GM12878 (cell line): ENCODE data around the gene EDC4. TPM values are rescaled to one million over a fixed set of nuclear protein-coding genes. Genes with fewer than 3 reads are reported as not detected.

Experiments
- ATAC-seq: fragments of 200-7000 bp; cut with Tn5 transposase; 3 replicates; pipeline ENCODE4 v1.9.1; 2020; ENCODE audit warnings: mild to moderate bottlenecking, moderate library complexity
- BruUV-seq: library from RNA; stranded (reverse); fragments of 400-500 nt; replicated peaks from 2 replicates; lab custom pipeline; 2021; lab: Mats Ljungman, UMichigan
- CTCF ChIA-PET: fragments of 300-600 bp; sonication (Branson Sonifier 250); formaldehyde crosslinking; extraction: SDS; loops from one replicate; lab custom pipeline; 2021; ENCODE audit warnings: inconsistent platforms; lab: Yijun Ruan, JAX
- POLR2A ChIA-PET: fragments of 350-600 bp; formaldehyde crosslinking; extraction: SDS; loops from one replicate; lab custom pipeline; 2021; ENCODE audit warnings: inconsistent platforms; lab: Charles Lee
- RAD21 ChIA-PET: fragments of 300-600 bp; sonication (Branson Sonifier 250); formaldehyde crosslinking; loops from one replicate; lab custom pipeline; 2023; ENCODE audit warnings: antibody characterized with exemption; ENCODE audit not compliant: unreplicated experiment; lab: Charles Lee
- SMC1A ChIA-PET: fragments of 300-600 bp; sonication (Branson Sonifier 250); formaldehyde crosslinking; loops from one replicate; lab custom pipeline; 2023; ENCODE audit not compliant: unreplicated experiment, uncharacterized antibody; lab: Charles Lee
- DNase-seq: peaks from one replicate; pipeline ENCODE4 v3.0.0-alpha.2; 2011; ENCODE audit warnings: low read depth, low spot score
- FAIRE-seq: peaks from 3 replicates; lab custom pipeline; 2011; peaks lifted over from hg19 to GRCh38; lab: Jason Lieb, UNC
- H2AFZ ChIP-seq: 2 replicates; pipeline ENCODE4 v1.6.0; 2011; ENCODE audit warnings: low read depth, low read length, control low read depth; ENCODE audit not compliant: control insufficient read depth
- H3K27ac ChIP-seq: 2 replicates; pipeline ENCODE4 v1.5.1; 2011; ENCODE audit warnings: control low read depth; ENCODE audit not compliant: control insufficient read depth, insufficient read depth
- H3K27me3 ChIP-seq, 2 experiments: replicated peaks in 1 of 2; 2 replicates each; pipeline versions ENCODE4 v1.6.0 to v1.6.1; 2011; ENCODE audit warnings: low read length in 1 of 2; ENCODE audit not compliant: control insufficient read depth in 2 of 2, insufficient read depth in 2 of 2
- H3K36me3 ChIP-seq, 2 experiments: 2 replicates each; pipeline ENCODE4 v1.5.1; 2011; ENCODE audit warnings: low read length in 1 of 2; ENCODE audit not compliant: control insufficient read depth in 2 of 2, insufficient read depth in 2 of 2
- H3K4me1 ChIP-seq: 2 replicates; pipeline ENCODE4 v1.6.1; 2011; ENCODE audit warnings: mild to moderate bottlenecking, low read length, moderate library complexity, mixed read lengths; ENCODE audit not compliant: control insufficient read depth, insufficient read depth
- H3K4me2 ChIP-seq: 2 replicates; pipeline ENCODE4 v1.6.0; 2011; ENCODE audit warnings: control low read depth; ENCODE audit not compliant: control insufficient read depth, insufficient read depth
- H3K4me3 ChIP-seq: fragments of 200-600 bp; sonication (generic); 2 replicates; pipeline ENCODE4 v1.5.1; 2016
- H3K79me2 ChIP-seq: 2 replicates; pipeline ENCODE4 v1.6.0; 2011; ENCODE audit warnings: low read length; ENCODE audit not compliant: control insufficient read depth, insufficient read depth
- H3K9ac ChIP-seq: 2 replicates; pipeline ENCODE4 v1.8.0; 2011; ENCODE audit warnings: low read length, control low read depth, mixed read lengths; ENCODE audit not compliant: control insufficient read depth, insufficient read depth
- H3K9me3 ChIP-seq: replicated peaks from 3 replicates; pipeline ENCODE4 v1.5.1; 2011; ENCODE audit warnings: mild to moderate bottlenecking, low read length; ENCODE audit not compliant: control insufficient read depth, insufficient read depth
- H4K20me1 ChIP-seq: 2 replicates; pipeline ENCODE4 v1.6.0; 2011; ENCODE audit not compliant: control insufficient read depth, insufficient read depth
- IKZF1 ChIP-seq: fragments of 450-650 bp; conservative IDR thresholded peaks from 2 replicates; pipeline ENCODE4 v1.6.1; 2017; ENCODE audit warnings: antibody characterized with exemption, mild to moderate bottlenecking
- JUND ChIP-seq: IDR thresholded peaks from 2 replicates; pipeline ENCODE4 v1.6.1; 2012; ENCODE audit warnings: low read depth, mild to moderate bottlenecking, low read length, improper control_type of control experiment, moderate library complexity
- NRF1 ChIP-seq: conservative IDR thresholded peaks from 2 replicates; pipeline ENCODE4 v1.6.1; 2011; ENCODE audit warnings: mild to moderate bottlenecking, low read depth, low read length, improper control_type of control experiment
- PAX8 ChIP-seq: fragments of 450-650 bp; IDR thresholded peaks from 2 replicates; pipeline ENCODE4 v1.6.1; 2017; ENCODE audit warnings: mild to moderate bottlenecking, moderate library complexity
- PML ChIP-seq: IDR thresholded peaks from 2 replicates; pipeline ENCODE4 v1.6.1; 2012; ENCODE audit warnings: low read length, inconsistent platforms
- RAD51 ChIP-seq: fragments of 450-650 bp; IDR thresholded peaks from 2 replicates; pipeline ENCODE4 v1.6.1; 2016; ENCODE audit warnings: moderate library complexity, mild to moderate bottlenecking, inconsistent platforms
- SREBF1 ChIP-seq: IDR thresholded peaks from 2 replicates; pipeline ENCODE4 v1.6.1; 2012; ENCODE audit warnings: mild to moderate bottlenecking, low read length
- ZNF24 ChIP-seq: fragments of 450-650 bp; IDR thresholded peaks from 2 replicates; pipeline ENCODE4 v1.6.1; 2017; ENCODE audit warnings: antibody characterized with exemption, mild to moderate bottlenecking
- WGBS: methylation state at CpG from one replicate; pipeline ENCODE4 v1.1.6; 2016; ENCODE audit warnings: low lambda C conversion rate; ENCODE audit not compliant: insufficient replicate concordance, insufficient coverage; ENCODE audit errors: missing lambda C conversion rate; 5-methylcytosine and 5-hydroxymethylcytosine counted together
- in situ Hi-C: fragments of 300-500 bp; cut with MboI; formaldehyde crosslinking; loops from 9 replicates; pipeline ENCODE4 v1.14.3; 2018; ENCODE audit warnings: mixed read lengths
- intact Hi-C: fragments of 100-400 bp; cut with micrococcal nuclease; formaldehyde crosslinking; loops from one replicate; pipeline ENCODE4 v1.14.2; 2022; ENCODE audit not compliant: unreplicated experiment
- polyA plus RNA-seq, 11 experiments: library from polyadenylated mRNA; depleted of rRNA in 4 of 11; unstranded in 6 of 11; stranded (reverse) in 5 of 11; fragments of >200 nt; fragmentation: Nextera tagmentation in 4 of 11; fragmentation: Illumina TruSeq in 1 of 11; extraction: Ambion mirVana in 4 of 11; extraction: Trizol in 1 of 11; gene quantifications; 1 replicate in 1 of 11; 2 replicates in 10 of 11; pipeline versions ENCODE4 v1.2.1 to v1.2.3, GENCODE V29; 2011 to 2016; ENCODE audit warnings: inconsistent platforms in 2 of 11, missing spikeins in 2 of 11, low read depth in 1 of 11
- total RNA-seq, 4 experiments: library from RNA; depleted of rRNA in 3 of 4; stranded (reverse); fragments of >200 nt in 3 of 4; fragmentation: Illumina TruSeq in 1 of 4; extraction: Trizol in 1 of 4; gene quantifications; 2 replicates each; pipeline versions ENCODE4 v1.2.1 to v1.2.3, GENCODE V29; 2013 to 2021
- TF ChIP-seq, protein P1 (sequence below): fragments of 150-350 bp; IDR thresholded peaks from 2 replicates; pipeline ENCODE4 v1.6.1; 2014; ENCODE audit warnings: mild to moderate bottlenecking, low read depth, low read length
- TF ChIP-seq, protein P2 (sequence below): fragments of 450-650 bp; IDR thresholded peaks from 2 replicates; pipeline ENCODE4 v1.6.1; 2014; ENCODE audit warnings: mild to moderate bottlenecking
- TF ChIP-seq, protein P3 (sequence below): fragments of 450-650 bp; IDR thresholded peaks from 2 replicates; pipeline ENCODE4 v1.6.1; 2018; ENCODE audit warnings: borderline replicate concordance, mild to moderate bottlenecking; ENCODE audit not compliant: partially characterized antibody

Gene EDC4
- total and polyA plus RNA-seq, 10 of the 15 experiments (the other 5 are each of a cell fraction or from before 2014, with no cell fraction given), result 1.2 to 86.0 (median 53.4) TPM

DNA sequence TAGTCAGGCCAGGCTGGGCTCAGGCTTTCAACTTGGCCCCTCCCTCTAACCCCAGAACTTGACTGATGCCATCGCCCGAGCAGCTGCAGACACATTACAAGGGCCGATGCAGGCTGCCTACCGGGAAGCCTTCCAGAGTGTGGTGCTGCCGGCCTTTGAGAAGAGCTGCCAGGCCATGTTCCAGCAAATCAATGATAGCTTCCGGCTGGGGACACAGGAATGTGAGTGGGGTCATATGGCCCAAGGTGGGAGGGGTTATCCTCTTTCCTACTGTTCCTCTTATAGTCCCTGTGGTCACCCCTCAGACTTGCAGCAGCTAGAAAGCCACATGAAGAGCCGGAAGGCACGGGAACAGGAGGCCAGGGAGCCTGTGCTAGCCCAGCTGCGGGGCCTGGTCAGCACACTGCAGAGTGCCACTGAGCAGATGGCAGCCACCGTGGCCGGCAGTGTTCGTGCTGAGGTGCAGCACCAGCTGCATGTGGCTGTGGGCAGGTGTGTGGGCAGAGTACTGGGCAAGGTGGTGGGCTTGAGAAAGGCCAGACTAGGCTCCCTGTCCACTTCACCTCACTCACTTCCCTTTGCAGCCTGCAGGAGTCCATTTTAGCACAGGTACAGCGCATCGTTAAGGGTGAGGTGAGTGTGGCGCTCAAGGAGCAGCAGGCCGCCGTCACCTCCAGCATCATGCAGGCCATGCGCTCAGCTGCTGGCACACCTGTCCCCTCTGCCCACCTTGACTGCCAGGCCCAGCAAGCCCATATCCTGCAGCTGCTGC, 9.7 kb downstream of the EDC4 start:
- TF ChIP-seq, protein P1, sequence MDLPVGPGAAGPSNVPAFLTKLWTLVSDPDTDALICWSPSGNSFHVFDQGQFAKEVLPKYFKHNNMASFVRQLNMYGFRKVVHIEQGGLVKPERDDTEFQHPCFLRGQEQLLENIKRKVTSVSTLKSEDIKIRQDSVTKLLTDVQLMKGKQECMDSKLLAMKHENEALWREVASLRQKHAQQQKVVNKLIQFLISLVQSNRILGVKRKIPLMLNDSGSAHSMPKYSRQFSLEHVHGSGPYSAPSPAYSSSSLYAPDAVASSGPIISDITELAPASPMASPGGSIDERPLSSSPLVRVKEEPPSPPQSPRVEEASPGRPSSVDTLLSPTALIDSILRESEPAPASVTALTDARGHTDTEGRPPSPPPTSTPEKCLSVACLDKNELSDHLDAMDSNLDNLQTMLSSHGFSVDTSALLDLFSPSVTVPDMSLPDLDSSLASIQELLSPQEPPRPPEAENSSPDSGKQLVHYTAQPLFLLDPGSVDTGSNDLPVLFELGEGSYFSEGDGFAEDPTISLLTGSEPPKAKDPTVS, result no peak
- TF ChIP-seq PAX8, result no peak
- no peak for TF ChIP-seq ZNF24
- TF ChIP-seq SREBF1, result no peak
- TF ChIP-seq NRF1, result no peak
- no peak for TF ChIP-seq JUND
- TF ChIP-seq IKZF1, result no peak
- TF ChIP-seq, protein P2, sequence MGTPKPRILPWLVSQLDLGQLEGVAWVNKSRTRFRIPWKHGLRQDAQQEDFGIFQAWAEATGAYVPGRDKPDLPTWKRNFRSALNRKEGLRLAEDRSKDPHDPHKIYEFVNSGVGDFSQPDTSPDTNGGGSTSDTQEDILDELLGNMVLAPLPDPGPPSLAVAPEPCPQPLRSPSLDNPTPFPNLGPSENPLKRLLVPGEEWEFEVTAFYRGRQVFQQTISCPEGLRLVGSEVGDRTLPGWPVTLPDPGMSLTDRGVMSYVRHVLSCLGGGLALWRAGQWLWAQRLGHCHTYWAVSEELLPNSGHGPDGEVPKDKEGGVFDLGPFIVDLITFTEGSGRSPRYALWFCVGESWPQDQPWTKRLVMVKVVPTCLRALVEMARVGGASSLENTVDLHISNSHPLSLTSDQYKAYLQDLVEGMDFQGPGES, result no peak
- TF ChIP-seq, protein P3, sequence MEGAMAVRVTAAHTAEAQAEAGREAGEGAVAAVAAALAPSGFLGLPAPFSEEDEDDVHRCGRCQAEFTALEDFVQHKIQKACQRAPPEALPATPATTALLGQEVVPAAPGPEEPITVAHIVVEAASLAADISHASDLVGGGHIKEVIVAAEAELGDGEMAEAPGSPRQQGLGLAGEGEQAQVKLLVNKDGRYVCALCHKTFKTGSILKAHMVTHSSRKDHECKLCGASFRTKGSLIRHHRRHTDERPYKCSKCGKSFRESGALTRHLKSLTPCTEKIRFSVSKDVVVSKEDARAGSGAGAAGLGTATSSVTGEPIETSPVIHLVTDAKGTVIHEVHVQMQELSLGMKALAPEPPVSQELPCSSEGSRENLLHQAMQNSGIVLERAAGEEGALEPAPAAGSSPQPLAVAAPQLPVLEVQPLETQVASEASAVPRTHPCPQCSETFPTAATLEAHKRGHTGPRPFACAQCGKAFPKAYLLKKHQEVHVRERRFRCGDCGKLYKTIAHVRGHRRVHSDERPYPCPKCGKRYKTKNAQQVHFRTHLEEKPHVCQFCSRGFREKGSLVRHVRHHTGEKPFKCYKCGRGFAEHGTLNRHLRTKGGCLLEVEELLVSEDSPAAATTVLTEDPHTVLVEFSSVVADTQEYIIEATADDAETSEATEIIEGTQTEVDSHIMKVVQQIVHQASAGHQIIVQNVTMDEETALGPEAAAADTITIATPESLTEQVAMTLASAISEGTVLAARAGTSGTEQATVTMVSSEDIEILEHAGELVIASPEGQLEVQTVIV, result no peak
- no peak for TF ChIP-seq PML
- no peak for TF ChIP-seq RAD51
- Histone ChIP-seq H4K20me1 (no peaks in the 10 kb centered on the region), H3K27ac (no peak overlapping the region), H3K79me2 (no peaks in the 10 kb centered on the region), H3K9ac (no peak overlapping the region), H2AFZ (no peak overlapping the region), H3K36me3 (peaks cover 17 to 58% of the 10 kb centered on the region in 2 experiments; a peak in 3 of 4 replicates), H3K4me2 (no peak overlapping the region), H3K27me3 (no peaks in the 10 kb centered on the region), H3K4me1 (no peaks in the 10 kb centered on the region), H3K4me3 (no peak overlapping the region), H3K9me3 (no peaks in the 10 kb centered on the region)
- no TSS peak for BruUV-seq
- ChIA-PET POLR2A (interaction anchor here (0.6 to 1.0 kb wide), 2 partner anchors 237 to 313 kb away, joined by 3 read pairs; partner anchors contain the start of gene CARMIL2), CTCF (interaction anchor here (0.9 to 5.6 kb wide), 16 partner anchors 8 to 177 kb away, joined by 3 to 39 read pairs (median 6); partner anchors contain the start of genes EDC4, PSKH1 and PSMB10), RAD21 (interaction anchor here (1.1 to 3.2 kb wide), 3 partner anchors 35 to 158 kb away, joined by 3 to 14 read pairs (median 6); partner anchors contain the start of genes CENPT, NUTF2 and PSMB10), SMC1A (interaction anchor here (1.3 to 2.2 kb wide), 3 partner anchors 10 to 66 kb away, joined by 3 to 14 read pairs (median 3); partner anchors contain the start of gene PSKH1)
- ATAC-seq (no peak), DNase-seq (no peak), FAIRE-seq (no peak)
- intact Hi-C loops, result loop anchor here (2.0 to 5.0 kb wide), 2 partner anchors 158 to 345 kb away; no protein-coding TSS in a partner anchor
- in situ Hi-C loops, result no loop called here
- whole genome bisulfite sequencing, result 94% methylated on average over 18 of the region's 18 CpGs
